ENCODE data around the gene TANGO6.

Gene TANGO6

GRCh38 chr16:69077251-69077650 is 233.9 kb downstream of the TANGO6 start:
- TF ChIP-seq CTCF (IDR thresholded peaks at IDR 0.05): no peak

- no peak for TF ChIP-seq CTCF (IDR thresholded peaks at IDR 0.05)
Observed at GRCh38 chr16:69078073-69078472, 234.7 kb downstream of the TANGO6 start.

- no peak for TF ChIP-seq CTCF (IDR thresholded peaks at IDR 0.05)
Observed at GRCh38 chr16:69079697-69080096, 236.4 kb downstream of the TANGO6 start.

- no peak for TF ChIP-seq CTCF (IDR thresholded peaks at IDR 0.05)
Observed at GRCh38 chr16:69083306-69083941, 240.1 kb downstream of the TANGO6 start.

- no peak for TF ChIP-seq CTCF (IDR thresholded peaks at IDR 0.05)
Observed at GRCh38 chr16:69084289-69084688, 241.0 kb downstream of the TANGO6 start.

- no peak for TF ChIP-seq CTCF (IDR thresholded peaks at IDR 0.05)
Observed at GRCh38 chr16:69085032-69085695, 241.8 kb downstream of the TANGO6 start.

GRCh38 chr16:69087161-69087581 is 243.8 kb downstream of the TANGO6 start:
- no peak for TF ChIP-seq CTCF (IDR thresholded peaks at IDR 0.05)

All from LNCAP (cell line).